CD14-positive monocyte (primary cell): ENCODE data around the gene RAB5IF. TPM values are rescaled to one million over a fixed set of nuclear protein-coding genes. Genes with fewer than 3 reads are reported as not detected.
"Not testable (repeated sequence)": the region's sequence is repeated elsewhere in the genome, so short reads cannot be mapped to it uniquely, and the experiment has no call there.

Source experiments
- DNase-seq, 3 donors: peaks; one replicate each; pipeline ENCODE4 v3.0.0-alpha.2; 2011 to 2022
- H2AFZ ChIP-seq: 2 replicates; pipeline ENCODE4 v1.6.0; 2012; ENCODE audit warnings: mild to moderate bottlenecking, low read depth, low read length, inconsistent platforms; ENCODE audit not compliant: insufficient read depth, poor library complexity, severe bottlenecking
- H3K27ac ChIP-seq, 2 donors: 1 replicate in 1 of 2; 2 replicates in 1 of 2; pipeline ENCODE4 v1.5.1; 2012 to 2013; ENCODE audit warnings: low read length in 2 of 2, control low read depth in 1 of 2, inconsistent platforms in 1 of 2, low read depth in 1 of 2, mild to moderate bottlenecking in 1 of 2
- H3K27me3 ChIP-seq, 2 donors: one replicate each; pipeline versions ENCODE4 v1.6.0 to v1.6.1; 2011 to 2013; ENCODE audit warnings: low read length in 2 of 2; ENCODE audit not compliant: control insufficient read depth in 2 of 2, insufficient read depth in 2 of 2
- H3K36me3 ChIP-seq, 2 donors: replicated peaks in 1 of 2; 1 replicate in 1 of 2; 2 replicates in 1 of 2; pipeline versions ENCODE4 v1.5.1 to v1.6.1; 2012 to 2013; ENCODE audit warnings: low read length in 2 of 2, control low read depth in 1 of 2, inconsistent platforms in 1 of 2, mild to moderate bottlenecking in 1 of 2; ENCODE audit not compliant: insufficient read depth in 2 of 2, control insufficient read depth in 1 of 2
- H3K4me1 ChIP-seq, 2 donors: 1 replicate in 1 of 2; 2 replicates in 1 of 2; pipeline versions ENCODE4 v1.5.1 to v1.6.1; 2012 to 2013; ENCODE audit warnings: low read length in 2 of 2, control low read depth in 1 of 2, inconsistent platforms in 1 of 2, mild to moderate bottlenecking in 1 of 2, moderate library complexity in 1 of 2; ENCODE audit not compliant: insufficient read depth in 2 of 2, control insufficient read depth in 1 of 2
- H3K4me2 ChIP-seq: replicated peaks from 2 replicates; pipeline ENCODE3; 2012; ENCODE audit warnings: low read length, moderate library complexity, mild to moderate bottlenecking; ENCODE audit not compliant: poor library complexity, severe bottlenecking; ENCODE audit errors: extremely low read depth
- H3K4me3 ChIP-seq, 3 experiments: fragments of 200-600 bp in 1 of 3; sonication (generic) in 1 of 3; replicated peaks in 1 of 3; 1 replicate in 2 of 3; 2 replicates in 1 of 3; pipeline ENCODE4 v1.5.1; 2011 to 2013; ENCODE audit warnings: low read length in 3 of 3, mild to moderate bottlenecking in 3 of 3, control low read depth in 2 of 3, low read depth in 2 of 3, inconsistent platforms in 1 of 3, moderate library complexity in 1 of 3
- H3K79me2 ChIP-seq: 2 replicates; pipeline ENCODE4 v1.6.0; 2012; ENCODE audit warnings: mild to moderate bottlenecking, control low read depth, inconsistent platforms, low read length, moderate library complexity; ENCODE audit not compliant: insufficient read depth
- H3K9ac ChIP-seq: 2 replicates; pipeline ENCODE4 v1.6.0; 2017; ENCODE audit warnings: low read length, mild to moderate bottlenecking; ENCODE audit not compliant: insufficient read depth, poor library complexity, severe bottlenecking
- H3K9me3 ChIP-seq, 2 donors: replicated peaks in 1 of 2; 1 replicate in 1 of 2; 2 replicates in 1 of 2; pipeline versions ENCODE4 v1.5.1 to v1.6.1; 2012 to 2013; ENCODE audit warnings: low read length in 2 of 2, control low read depth in 1 of 2; ENCODE audit not compliant: control insufficient read depth in 1 of 2, insufficient read depth in 1 of 2
- H4K20me1 ChIP-seq: 2 replicates; pipeline ENCODE4 v1.6.0; 2012; ENCODE audit warnings: mild to moderate bottlenecking, low read length, control low read depth, moderate library complexity; ENCODE audit not compliant: insufficient read depth
- H3K27ac Mint-ChIP-seq, 7 donors: one replicate each; pipeline ENCODE4 v1.8.0; 2020; ENCODE audit warnings: mild to moderate bottlenecking in 7 of 7, mixed read lengths in 7 of 7, moderate library complexity in 6 of 7, inconsistent platforms in 2 of 7
- H3K27me3 Mint-ChIP-seq, 3 donors: one replicate each; pipeline ENCODE4 v1.8.0; 2021 to 2022; ENCODE audit warnings: low read depth in 3 of 3, mild to moderate bottlenecking in 3 of 3, mixed read lengths in 3 of 3, moderate library complexity in 3 of 3, inconsistent platforms in 1 of 3
- H3K36me3 Mint-ChIP-seq, 2 donors: one replicate each; pipeline ENCODE4 v1.8.0; 2020; ENCODE audit warnings: mixed read lengths in 2 of 2, inconsistent platforms in 1 of 2, mild to moderate bottlenecking in 1 of 2
- H3K4me1 Mint-ChIP-seq: one replicate; pipeline ENCODE4 v1.8.0; 2020; ENCODE audit warnings: mild to moderate bottlenecking, mixed read lengths
- H3K4me3 Mint-ChIP-seq, 2 donors: one replicate each; pipeline ENCODE4 v1.8.0; 2020; ENCODE audit warnings: mild to moderate bottlenecking in 2 of 2, mixed read lengths in 2 of 2, moderate library complexity in 1 of 2
- H3K9me3 Mint-ChIP-seq, 7 donors: one replicate each; pipeline ENCODE4 v1.8.0; 2020 to 2022; ENCODE audit warnings: mixed read lengths in 7 of 7, mild to moderate bottlenecking in 6 of 7, moderate library complexity in 6 of 7, inconsistent platforms in 2 of 7
- CTCF ChIP-seq: fragments of 200-600 bp; IDR thresholded peaks from one replicate; pipeline ENCODE4 v1.8.0; 2022; ENCODE audit warnings: antibody characterized with exemption, mild to moderate bottlenecking
- WGBS: methylation state at CpG from one replicate; pipeline ENCODE4 v1.1.5; 2013; ENCODE audit warnings: missing lambda C conversion rate; ENCODE audit not compliant: insufficient coverage; 5-methylcytosine and 5-hydroxymethylcytosine counted together
- intact Hi-C, 2 donors: fragments of 100-400 bp; cut with micrococcal nuclease; formaldehyde crosslinking; loops; one replicate each; pipeline versions ENCODE4 v1.15.0 to v1.15.1; 2023
- polyA plus RNA-seq, 3 donors: library from polyadenylated mRNA; depleted of rRNA in 1 of 3; unstranded in 2 of 3; stranded (reverse) in 1 of 3; fragments of 300-500 nt in 2 of 3; fragments of >200 nt in 1 of 3; fragmentation: Illumina TruSeq in 2 of 3; gene quantifications; 1 replicate in 2 of 3; 2 replicates in 1 of 3; pipeline ENCODE4 v1.2.3, GENCODE V29; 2012 to 2021

Gene RAB5IF
- polyA plus RNA-seq, 3 donors = 325 to 790 (median 757) TPM

GRCh38 chr20:36633285-36633772, 27.8 kb downstream of the RAB5IF start:
- H3K9me3 ChIP-seq = no peaks in the 10 kb centered on the region
- DNase-seq = no peak
- no peak overlapping the region for H3K4me3 ChIP-seq
- peaks cover 11 to 16% of the 10 kb centered on the region in 2 donors for H3K4me1 ChIP-seq
- no peak overlapping the region for H3K27ac ChIP-seq
- H3K79me2 ChIP-seq = no peaks in the 10 kb centered on the region
- 93% methylated on average over 3 of the region's 9 CpGs for WGBS
- H3K4me1 Mint-ChIP-seq = peaks cover 31% of the 10 kb centered on the region
- no peak overlapping the region for H3K9ac ChIP-seq
- peaks cover 0 to 2% of the 10 kb centered on the region in 2 donors for H3K36me3 Mint-ChIP-seq
- no peak overlapping the region for H3K4me3 Mint-ChIP-seq
- peaks cover 0 to 3% (median 0%) of the 10 kb centered on the region in 3 donors for H3K27me3 Mint-ChIP-seq
- H3K4me2 ChIP-seq = no peak overlapping the region
- no peak overlapping the region for H3K27ac Mint-ChIP-seq
- peaks cover 0 to 1% (median 0%) of the 10 kb centered on the region in 7 donors for H3K9me3 Mint-ChIP-seq
- no peaks in the 10 kb centered on the region for H3K36me3 ChIP-seq
- no peaks in the 10 kb centered on the region for H4K20me1 ChIP-seq
- H2AFZ ChIP-seq = no peak overlapping the region
- TF ChIP-seq CTCF = no peak
- intact Hi-C loops = no loop called here
- H3K27me3 ChIP-seq = no peaks in the 10 kb centered on the region

DNA sequence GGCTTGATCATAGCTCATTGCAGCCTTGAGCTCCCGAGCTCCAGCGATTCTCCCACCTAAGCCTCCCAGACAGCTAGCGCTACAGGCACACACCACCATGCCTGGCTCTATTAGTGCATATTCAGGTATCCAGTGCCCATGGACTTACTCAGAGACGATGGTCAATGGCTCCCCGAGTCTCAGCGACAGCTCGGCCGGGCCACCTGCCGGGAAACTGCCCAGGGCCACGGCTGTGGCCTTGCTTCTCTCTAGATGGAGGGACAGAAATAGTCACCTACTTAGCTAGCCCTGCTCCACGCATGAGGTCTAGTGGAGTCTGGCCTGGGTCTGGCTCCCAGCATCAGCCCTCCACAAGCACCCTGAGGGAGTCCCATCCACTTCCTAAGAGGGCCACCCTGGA, 28.8 kb downstream of the RAB5IF start:
- WGBS = 96% methylated on average over 11 of the region's 11 CpGs
- H3K4me3 ChIP-seq = no peak overlapping the region

GRCh38 chr20:36638876-36639400, 33.4 kb downstream of the RAB5IF start:
- WGBS = 94% methylated on average over 4 of the region's 12 CpGs
- H3K4me3 ChIP-seq, H3K36me3 ChIP-seq, H3K27me3 ChIP-seq, H3K4me2 ChIP-seq, DNase-seq, intact Hi-C loops, H3K27ac ChIP-seq, H3K27ac Mint-ChIP-seq, H3K79me2 ChIP-seq, H3K4me3 Mint-ChIP-seq, H3K36me3 Mint-ChIP-seq, H4K20me1 ChIP-seq, H3K4me1 Mint-ChIP-seq, H2AFZ ChIP-seq, H3K4me1 ChIP-seq, H3K9me3 Mint-ChIP-seq, H3K27me3 Mint-ChIP-seq, H3K9me3 ChIP-seq, H3K9ac ChIP-seq: not testable (repeated sequence)

More for the DNA sequence above, 28.8 kb downstream of the RAB5IF start:
- no peaks in the 10 kb centered on the region for H3K36me3 ChIP-seq
- peaks cover 11 to 14% of the 10 kb centered on the region in 2 donors for H3K4me1 ChIP-seq
- DNase-seq = no peak
- Mint-ChIP-seq H3K27ac (no peak overlapping the region), H3K4me3 (no peak overlapping the region), H3K27me3 (no peaks in the 10 kb centered on the region), H3K9me3 (peaks cover 0 to 1% (median 0%) of the 10 kb centered on the region in 7 donors), H3K4me1 (peaks cover 26% of the 10 kb centered on the region), H3K36me3 (no peaks in the 10 kb centered on the region)
- no peaks in the 10 kb centered on the region for H4K20me1 ChIP-seq
- no peak overlapping the region for H3K27ac ChIP-seq
- intact Hi-C loops = no loop called here
- no peaks in the 10 kb centered on the region for H3K9me3 ChIP-seq
- no peaks in the 10 kb centered on the region for H3K27me3 ChIP-seq
- H3K79me2 ChIP-seq = no peaks in the 10 kb centered on the region
- H2AFZ ChIP-seq = no peak overlapping the region
- no peak overlapping the region for H3K4me2 ChIP-seq
- TF ChIP-seq CTCF = no peak
- no peak overlapping the region for H3K9ac ChIP-seq
